ENCODE results near the gene KDM6B.

The KDM6B gene

GRCh38 chr17:7820231-7820630, 13.8 kb upstream of the KDM6B start:
- FAIRE-seq: no peak
- DNase-seq (ENCODE audit: extremely low spot score, insufficient read length, low read depth): no peak

GRCh38 chr17:7822126-7822525, 11.9 kb upstream of the KDM6B start:
- no peak for DNase-seq (ENCODE audit: extremely low spot score, insufficient read length, low read depth)

DNA sequence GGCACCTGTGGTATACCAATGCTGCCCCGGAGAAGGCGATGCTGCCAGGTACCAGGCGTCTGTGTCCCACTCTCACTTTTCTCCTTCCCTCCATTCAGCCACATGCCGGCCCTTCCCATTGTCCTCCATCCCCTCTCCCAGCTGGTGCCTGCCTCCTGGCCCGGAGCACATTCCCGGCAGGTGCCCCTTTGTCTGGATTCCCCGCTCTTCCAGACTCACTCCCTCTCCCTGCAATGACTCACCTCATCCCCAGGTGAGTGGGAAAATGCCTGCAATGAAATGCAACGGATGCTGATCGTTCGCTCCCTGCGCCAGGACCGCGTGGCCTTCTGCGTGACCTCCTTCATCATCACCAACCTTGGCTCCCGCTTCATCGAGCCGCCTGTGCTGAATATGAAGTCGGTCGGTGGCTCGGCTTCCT, 10.4 kb upstream of the KDM6B start:
- FAIRE-seq (no peak), DNase-seq (ENCODE audit: extremely low spot score, insufficient read length, low read depth) (no peak)

More at GRCh38 chr17:7822126-7822525, 11.9 kb upstream of the KDM6B start:
- FAIRE-seq: no peak

DNA sequence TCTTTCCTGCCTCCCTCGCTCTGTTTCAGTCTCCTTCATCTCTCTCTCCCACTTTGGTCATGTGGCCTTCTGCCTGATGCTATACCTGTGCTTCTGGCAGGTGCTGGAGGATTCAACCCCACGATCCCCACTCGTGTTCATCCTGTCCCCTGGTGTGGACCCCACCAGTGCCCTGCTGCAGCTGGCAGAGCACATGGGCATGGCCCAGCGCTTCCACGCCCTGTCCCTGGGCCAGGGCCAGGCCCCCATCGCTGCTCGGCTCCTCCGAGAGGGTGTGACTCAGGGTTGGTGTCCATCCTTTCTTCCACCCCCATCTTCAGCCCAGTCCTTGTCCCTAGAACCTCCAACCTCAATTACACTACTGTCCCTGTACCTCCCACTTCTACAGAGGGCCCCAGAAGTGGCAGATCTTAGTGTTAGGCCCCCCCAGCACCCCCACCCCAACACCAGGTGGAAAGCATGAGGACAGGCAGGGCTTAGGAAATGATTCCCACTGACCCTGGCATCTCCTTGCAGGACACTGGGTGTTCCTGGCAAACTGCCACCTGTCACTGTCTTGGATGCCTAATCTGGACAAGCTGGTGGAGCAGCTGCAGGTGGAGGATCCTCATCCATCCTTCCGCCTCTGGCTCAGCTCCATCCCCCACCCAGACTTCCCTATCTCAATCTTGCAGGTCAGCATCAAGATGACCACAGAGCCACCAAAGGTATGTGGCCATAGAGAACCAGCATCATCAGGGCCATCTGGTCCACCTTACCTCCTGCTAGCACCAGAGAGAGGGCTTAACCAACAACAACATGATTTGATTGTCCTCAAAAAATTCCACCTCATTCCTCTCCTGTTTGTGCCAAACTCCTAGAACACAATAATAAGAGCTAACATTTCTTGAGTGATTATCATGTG, 9.7 kb upstream of the KDM6B start:
- no peak for FAIRE-seq
- no peak for DNase-seq (ENCODE audit: extremely low spot score, insufficient read length, low read depth)

- no peak for DNase-seq (ENCODE audit: extremely low spot score, insufficient read length, low read depth)
- no peak for FAIRE-seq
These were observed 8.6 kb upstream of the KDM6B start for GRCh38 chr17:7825206-7825990.

DNA sequence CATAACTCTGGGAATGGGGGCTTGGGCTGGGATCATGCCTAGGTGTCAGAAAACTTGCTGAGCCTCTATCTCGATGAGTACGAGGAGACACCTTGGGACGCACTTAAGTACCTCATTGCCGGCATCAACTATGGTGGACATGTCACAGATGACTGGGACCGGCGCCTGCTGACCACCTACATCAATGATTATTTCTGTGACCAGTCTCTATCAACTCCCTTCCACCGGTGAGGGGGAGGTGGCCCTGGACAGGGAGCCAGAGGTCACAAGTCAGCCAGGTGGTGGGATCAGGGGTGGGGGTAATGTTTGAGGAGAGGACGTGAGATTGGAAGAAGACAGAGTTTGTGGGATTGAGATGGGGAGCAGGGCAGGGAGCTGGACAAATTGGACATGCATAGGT, 3.4 kb upstream of the KDM6B start:
- FAIRE-seq: no peak
- no peak for DNase-seq (ENCODE audit: extremely low spot score, insufficient read length, low read depth)

DNA sequence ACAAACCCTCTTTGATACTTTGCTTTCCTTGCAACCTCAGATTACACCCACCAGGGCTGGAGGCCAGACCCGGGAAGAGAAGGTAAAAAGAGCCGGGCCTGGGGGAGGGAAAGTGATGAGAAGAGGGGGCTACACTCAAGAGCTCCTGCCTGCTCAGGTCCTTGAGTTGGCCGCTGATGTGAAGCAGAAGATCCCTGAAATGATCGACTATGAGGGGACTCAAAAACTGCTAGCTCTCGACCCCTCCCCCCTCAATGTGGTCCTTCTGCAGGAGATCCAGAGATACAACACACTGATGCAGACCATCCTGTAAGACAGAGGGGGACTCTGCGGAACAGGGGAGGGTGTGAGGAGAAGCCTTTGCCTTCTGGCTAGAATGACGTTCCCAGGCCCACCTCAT, 2.8 kb upstream of the KDM6B start:
- DNase-seq (ENCODE audit: extremely low spot score, insufficient read length, low read depth): no peak
- FAIRE-seq: no peak

- no peak for DNase-seq (ENCODE audit: extremely low spot score, insufficient read length, low read depth)
- no peak for FAIRE-seq
These were observed 1.6 kb upstream of the KDM6B start for GRCh38 chr17:7832431-7832830.

DNA sequence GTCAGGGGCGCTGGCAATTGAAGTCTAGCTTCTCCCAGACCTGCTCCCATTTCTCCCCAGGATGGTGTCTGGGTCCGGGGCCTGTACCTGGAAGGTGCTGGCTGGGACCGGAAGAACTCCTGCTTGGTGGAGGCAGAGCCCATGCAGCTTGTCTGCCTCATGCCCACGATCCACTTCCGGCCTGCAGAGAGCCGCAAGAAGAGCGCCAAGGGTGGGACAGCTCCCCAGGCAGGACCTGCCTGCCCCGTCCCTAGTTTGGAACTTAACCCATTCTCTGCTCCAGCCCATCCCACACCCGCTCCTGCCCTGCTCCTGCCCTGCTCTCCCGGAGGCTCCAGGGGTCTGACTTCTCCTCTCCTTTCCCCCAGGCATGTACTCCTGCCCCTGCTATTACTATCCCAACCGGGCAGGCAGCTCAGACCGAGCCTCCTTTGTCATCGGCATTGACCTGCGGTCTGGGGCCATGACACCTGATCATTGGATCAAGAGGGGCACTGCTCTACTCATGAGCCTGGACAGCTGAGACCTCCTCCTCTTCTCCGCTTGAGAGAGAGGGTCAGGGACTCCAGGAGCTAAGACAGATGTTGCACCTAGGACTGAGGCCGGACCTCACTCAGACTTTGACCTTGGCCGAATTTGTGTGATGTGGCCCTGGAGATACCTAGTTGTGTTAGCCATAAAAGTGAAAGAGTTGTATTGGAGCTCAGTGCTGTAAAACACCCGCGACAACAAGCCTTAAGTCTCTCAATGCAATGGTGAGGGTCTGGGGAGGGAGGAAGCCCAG, 814 bp upstream of the KDM6B start:
- no peak for DNase-seq (ENCODE audit: extremely low spot score, insufficient read length, low read depth)
- no peak for FAIRE-seq

- FAIRE-seq: peak; percentile 66
- DNase-seq (ENCODE audit: extremely low spot score, insufficient read length, low read depth): no peak
These were observed 532 bp downstream of the KDM6B start for GRCh38 chr17:7834542-7834956.

GRCh38 chr17:7834957-7835813, 1.2 kb downstream of the KDM6B start:
- DNase-seq (ENCODE audit: extremely low spot score, insufficient read length, low read depth): no peak
- peak; percentile 99 for FAIRE-seq

DNA sequence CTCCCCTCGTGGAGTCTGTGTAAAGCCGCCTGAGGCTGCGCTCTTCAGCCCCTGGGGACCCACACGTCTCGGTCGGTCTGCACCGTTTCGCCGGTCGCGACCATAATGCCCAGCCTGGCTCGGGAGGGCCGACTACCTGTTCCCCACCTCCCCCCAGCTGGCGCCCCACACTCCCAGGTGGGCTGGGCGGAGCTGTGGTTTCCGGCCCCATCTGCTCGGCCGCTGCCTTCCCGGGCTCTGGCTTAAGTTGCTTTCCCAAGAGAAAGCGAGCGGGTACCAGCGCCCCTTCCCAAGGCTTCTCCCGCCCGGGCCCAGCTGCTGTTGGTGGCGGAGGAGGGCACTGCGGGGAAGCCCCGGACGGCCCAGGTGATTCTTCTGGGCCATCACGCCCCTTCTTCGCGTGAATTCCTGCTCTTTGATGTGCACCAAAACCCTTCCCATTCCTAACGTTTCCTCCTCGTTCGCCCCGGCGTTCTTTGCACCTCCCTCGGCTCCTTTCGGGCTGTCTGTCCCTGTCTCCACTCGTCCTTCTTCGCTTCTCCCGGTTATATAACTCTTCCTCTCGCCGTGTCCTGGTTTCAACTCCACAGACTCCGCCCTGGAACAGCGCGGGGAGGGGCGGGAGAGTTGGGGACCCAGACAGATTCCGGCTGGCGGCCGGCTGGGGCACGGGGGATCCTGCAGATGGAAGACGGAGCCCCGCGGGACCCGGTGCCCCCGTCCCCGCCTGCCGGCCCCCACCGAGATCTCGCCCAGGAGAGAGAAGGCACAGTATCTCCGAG, 2.0 kb downstream of the KDM6B start:
- FAIRE-seq: no peak
- no peak for DNase-seq (ENCODE audit: extremely low spot score, insufficient read length, low read depth)

DNA sequence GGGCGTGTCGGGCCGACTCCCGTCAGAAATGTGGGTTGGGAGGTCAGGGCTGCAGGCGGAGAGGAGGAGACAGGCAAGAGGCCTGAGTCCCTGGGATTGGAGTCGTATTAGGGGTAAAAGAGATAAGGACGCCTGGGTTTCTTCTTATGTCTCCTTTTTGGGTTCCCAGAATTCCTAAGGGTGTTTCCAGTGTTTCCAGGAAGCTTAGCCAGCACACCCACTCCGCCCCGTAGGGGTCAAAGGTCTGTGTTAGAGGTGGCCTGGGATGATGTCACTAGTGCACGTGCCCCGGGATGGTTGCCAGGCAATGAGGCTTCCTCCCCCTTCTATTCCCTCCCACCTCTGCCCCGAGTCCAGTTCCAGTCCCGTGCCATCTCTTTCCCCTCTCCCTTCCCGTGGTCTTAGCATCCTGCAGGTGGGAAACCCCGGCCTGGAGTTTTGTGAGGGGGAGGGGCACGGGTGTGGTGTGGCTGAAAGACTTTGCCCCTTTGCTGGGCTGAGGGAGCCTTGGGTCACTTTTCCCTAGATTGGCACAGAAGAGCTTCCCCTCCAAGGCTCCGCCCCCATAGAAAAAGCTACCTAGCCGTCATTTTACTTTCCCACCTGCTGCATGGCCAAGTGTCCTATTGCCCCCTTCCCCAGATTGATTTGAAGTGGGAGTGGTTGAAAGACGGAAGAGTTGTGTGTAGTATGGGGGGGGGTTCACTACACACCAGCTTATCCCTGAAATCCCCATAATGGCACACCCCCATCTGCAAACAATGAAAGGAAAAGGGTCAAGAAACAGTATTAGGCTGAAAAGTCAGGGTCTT, 2.8 kb downstream of the KDM6B start:
- DNase-seq (ENCODE audit: extremely low spot score, insufficient read length, low read depth) (no peak), FAIRE-seq (peak; percentile 88)

DNA sequence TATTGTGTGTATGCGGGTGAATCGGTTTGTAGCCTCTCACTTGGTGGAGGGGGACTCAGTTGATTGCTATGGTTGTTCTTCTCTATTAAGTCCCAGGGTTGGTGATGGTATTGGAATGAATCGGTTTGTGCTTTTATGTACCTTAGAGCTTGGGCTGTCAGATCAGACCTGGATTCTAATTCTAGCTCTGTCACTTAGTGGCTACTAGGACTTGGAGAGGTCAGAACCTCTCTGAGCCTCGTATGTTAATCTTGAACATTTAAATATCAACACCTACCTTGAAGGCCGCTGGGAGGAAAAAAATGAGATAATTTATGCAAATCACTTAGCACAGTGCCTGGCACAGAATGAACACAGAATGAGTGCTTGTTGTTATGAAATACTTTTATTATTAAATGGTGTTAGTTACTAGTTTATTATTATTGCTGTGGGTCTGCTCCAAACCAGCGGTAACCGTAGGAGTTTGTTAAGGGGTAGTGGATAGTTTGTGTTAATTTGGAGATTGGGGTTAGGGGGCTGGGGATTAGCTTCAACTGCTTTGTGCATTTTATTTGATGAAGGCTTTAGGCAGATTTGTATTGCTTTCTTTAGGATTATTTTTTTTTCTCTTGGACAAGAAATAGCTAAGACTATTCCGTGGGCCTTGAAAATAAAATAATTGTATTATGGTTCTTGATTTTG, 3.5 kb downstream of the KDM6B start:
- DNase-seq (ENCODE audit: extremely low spot score, insufficient read length, low read depth): no peak
- FAIRE-seq: peak; percentile 74

- FAIRE-seq (no peak), DNase-seq (ENCODE audit: extremely low spot score, insufficient read length, low read depth) (no peak)
These were observed 4.4 kb downstream of the KDM6B start for GRCh38 chr17:7838090-7839075.

- FAIRE-seq (no peak), DNase-seq (ENCODE audit: extremely low spot score, insufficient read length, low read depth) (no peak)
These were observed 5.3 kb downstream of the KDM6B start for GRCh38 chr17:7839190-7839875.
